Cardiac septum (tissue), 1 donor: ENCODE measurements around the gene CADM1. TPM values are rescaled to one million over a fixed set of nuclear protein-coding genes. Genes with fewer than 3 reads are reported as not detected.

Experiments
- DNase-seq: peaks from one replicate; pipeline ENCODE4 v3.0.0-alpha.2; 2020; ENCODE audit warnings: low spot score
- intact Hi-C: fragments of 100-400 bp; cut with DNase I; formaldehyde crosslinking; loops from one replicate; pipeline ENCODE4 v1.14.0; 2022
- total RNA-seq: library from RNA; stranded (reverse); fragmentation: NEBNext Ultra II Directional; extraction: Animal tissue kit (Norgen Biotek cat#: 25700); gene quantifications from one replicate; pipeline ENCODE4 v1.2.1, GENCODE V29; 2021
- donor health status: DM: no; HTN: no; CAD: no.

The CADM1 gene
- total RNA-seq, 1 donor from 2014 or later = 36.0 TPM

DNA sequence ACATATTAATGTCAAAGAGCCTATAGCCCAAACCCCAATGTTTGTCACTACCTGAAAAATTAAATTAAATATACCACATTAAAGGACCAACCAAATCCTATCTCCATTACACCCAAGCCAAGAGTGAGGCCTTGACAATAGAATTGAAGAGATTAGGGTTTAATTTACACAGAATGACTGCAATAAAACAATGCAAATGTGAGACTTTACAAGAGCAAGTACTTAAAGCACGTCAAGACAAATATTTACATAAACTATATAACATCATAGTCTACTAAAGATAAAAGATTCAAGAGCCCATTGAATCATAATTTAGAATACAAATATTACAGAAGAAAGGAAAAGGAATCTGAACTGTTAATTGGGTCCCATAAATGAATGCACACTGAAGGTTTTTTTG, 85.6 kb downstream of the CADM1 start:
- DNase-seq = no peak
- intact Hi-C loops = no loop called here

DNA sequence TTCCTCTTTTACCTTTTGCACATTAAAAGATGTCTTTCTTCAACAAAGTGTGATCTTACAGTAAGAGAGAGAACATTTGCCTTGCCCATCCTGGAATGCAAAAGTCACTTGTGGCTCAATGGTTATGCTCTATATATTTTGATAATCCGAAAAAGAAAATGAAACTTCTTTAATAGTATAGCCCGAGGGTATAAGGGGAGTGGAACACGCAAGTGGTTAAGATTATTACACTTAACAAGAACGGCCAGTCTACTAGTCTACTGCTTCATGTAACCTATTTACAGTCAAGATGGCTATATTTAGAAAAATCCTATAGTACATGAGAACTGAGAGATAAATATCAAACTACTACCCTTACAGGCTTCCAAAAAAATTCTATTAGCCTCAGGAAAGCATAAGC, 86.1 kb downstream of the CADM1 start:
- intact Hi-C loops = no loop called here
- DNase-seq = no peak

DNA sequence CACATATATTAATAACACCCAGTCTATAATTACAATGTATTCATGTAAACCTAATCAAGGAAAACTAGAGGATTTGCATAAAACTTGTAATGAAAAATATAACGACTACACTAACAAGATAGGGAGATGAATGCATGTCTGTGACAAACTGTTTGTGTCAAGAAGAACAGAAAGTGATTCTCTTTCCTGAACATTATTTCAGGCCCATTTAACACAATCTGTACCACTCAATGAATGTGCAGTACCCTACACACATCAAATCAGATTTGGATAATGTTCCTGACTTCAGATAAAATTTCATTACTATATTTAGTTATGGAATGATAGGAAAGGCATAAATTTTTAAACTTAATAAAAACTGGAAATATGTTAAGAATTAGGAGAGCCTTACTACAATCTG, 93.1 kb downstream of the CADM1 start:
- DNase-seq = no peak
- intact Hi-C loops = no loop called here

DNA sequence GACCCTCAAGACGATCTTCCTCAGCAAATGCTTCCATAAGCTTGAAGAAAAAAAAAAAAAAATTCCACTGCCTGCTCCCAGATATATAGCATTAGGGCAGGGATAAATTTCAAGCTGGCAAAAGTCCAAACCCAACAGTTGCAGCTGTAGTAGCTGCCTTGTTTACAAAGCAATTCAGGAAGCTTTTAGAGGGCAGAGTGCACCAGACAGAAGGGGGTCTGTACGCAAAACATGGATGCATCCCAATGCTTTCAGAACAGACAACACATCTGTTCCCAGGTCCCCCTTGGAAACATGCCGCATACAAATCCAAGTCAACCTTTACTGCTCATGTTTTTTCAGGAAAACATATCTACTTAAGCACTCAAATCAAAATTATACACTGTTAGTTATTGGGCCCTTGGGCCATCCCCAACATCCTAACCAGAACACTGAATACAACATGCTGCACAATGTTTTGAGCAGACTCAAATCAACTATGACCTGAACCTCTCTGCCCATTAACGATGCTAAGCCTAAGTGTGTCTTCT, 94.5 kb downstream of the CADM1 start:
- intact Hi-C loops = no loop called here
- no peak for DNase-seq

DNA sequence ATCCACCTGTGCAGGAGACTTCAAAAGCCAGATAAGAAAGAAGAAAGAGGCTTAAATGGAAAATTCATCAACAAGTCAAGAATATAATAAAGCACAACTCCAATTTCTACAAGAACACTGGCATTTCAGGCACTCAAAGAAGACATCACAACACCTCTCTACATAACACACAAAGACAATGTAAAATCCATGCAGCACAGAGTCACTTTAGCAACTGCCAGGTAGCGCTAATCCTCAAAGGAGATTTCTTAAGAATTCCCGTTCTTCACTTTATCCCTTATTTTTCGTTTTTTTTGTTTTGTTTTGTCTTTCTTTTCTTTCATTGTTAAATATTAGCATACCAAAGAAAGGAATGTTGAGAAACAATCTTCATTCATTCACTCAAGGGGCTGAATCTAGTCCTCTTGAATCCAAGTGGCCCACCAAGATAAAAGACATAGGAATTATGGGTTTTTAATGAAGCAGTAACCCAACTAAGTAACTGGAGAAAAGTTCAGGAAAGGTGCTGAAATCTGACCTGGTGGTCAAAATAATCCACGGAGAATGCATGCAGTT, 95.0 kb downstream of the CADM1 start:
- DNase-seq = no peak
- intact Hi-C loops = no loop called here

DNA sequence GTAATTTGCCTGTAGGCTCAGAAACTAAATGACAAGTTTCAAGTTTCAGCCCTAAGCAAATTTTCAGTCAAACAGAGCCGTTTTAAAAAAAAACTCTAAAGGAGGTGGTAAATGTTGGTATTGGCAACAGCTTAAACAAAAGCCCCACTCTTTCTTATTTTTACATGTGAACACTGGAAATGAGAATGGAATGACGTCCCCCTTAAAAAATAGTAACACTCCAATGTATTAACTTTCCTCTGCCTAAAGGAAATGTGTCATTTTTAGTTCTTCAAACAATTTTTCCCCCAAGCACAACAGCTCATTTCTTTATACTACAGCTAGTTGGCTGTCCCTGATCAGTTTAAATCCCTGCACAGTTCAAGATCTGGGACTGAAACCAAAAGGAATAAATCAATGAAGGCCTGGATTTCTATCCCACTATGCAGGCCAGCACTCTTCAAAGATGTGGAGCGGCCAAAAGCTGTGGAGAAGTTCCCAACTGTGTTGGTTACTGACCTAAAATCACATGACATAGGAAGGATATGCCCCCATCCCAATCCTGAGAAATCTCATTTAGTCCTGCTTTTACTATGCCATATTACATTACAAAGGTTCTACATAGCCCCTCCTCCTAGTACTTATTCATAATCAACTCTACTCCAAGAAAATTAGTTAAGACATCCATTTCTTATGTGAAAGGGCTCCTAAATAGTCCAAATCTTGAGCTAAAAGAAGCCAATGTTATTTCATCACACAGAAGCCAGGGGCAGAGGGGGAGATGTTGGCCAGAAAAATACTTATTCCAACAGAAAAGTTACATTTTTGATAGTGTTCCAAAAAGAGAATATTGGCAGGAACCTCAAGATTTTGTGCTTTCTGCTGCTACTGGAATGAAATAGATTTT, 95.9 kb downstream of the CADM1 start:
- DNase-seq = no peak

DNA sequence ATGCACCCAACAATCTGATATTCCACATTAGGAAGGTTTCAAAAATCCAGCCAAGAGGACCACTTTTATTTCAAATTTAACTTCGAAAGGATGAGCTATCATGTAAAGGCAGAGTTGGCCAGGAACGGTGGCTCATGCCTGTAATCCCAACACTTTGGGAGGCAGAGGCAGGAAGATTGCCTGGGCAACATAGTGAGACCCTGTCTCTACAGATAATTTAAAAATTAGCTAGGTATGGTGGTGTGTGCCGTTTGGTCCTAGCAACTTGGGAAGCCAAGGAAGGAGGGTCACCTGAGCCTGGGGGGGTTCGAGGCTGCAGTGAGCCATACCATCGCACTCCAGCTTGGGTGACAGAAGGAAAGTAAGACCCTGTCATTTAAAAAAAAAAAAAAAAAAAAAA, 96.7 kb downstream of the CADM1 start:
- intact Hi-C loops = no loop called here

More for the DNA sequence above, 95.9 kb downstream of the CADM1 start:
- intact Hi-C loops = no loop called here

DNA sequence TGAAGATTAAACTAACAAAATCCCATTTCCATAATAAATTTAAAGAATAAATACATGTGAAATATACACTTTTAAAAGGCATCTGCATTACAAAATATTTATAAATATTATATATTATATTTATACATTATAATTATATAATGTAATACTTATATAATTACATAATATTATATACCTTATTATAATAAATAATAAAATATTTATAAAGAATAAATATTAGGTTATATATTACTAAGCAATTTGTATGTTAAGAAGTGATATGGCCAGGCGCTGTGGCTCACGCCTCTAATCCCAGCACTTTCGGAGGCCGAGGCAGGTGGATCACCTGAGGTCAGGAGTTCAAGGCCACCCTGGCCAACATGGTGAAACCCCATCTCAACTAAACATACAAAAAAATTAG, 97.8 kb downstream of the CADM1 start:
- intact Hi-C loops = no loop called here
- DNase-seq = no peak

More for the DNA sequence above, 96.7 kb downstream of the CADM1 start:
- no peak for DNase-seq

DNA sequence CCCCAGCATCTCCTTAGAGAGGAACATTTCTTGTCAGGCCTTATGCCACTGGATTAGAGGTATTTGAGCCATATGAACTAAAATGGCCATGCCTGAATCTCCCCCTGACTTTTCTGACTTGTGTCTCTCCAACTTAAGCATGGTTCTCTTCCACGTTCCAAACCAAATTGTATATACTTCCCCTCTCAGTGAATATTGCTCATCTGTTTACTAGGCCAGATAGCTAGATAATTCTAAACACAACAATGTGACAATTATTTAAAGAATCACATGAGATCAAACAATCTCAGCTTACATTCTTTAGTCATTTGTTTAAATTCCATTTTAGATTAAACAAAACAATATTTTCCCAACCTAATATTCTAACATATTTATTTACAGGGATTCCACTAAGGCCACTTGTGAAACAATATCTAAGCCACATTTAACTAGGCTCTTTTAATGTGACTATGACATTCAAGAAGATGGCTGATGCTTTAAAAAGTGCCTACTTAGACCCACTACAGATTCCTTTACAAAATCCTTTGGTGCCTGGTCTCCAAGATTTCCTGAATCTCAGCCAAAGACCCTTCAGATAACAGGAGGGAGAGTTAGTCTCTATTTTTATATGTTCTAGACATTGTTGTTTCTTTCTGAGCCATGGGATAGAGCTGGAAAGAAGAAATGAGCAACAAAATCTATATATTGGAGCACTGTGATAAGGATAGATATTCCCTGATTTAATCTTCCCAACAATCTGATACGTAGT, 105.7 kb downstream of the CADM1 start:
- DNase-seq = no peak
- intact Hi-C loops = no loop called here

DNA sequence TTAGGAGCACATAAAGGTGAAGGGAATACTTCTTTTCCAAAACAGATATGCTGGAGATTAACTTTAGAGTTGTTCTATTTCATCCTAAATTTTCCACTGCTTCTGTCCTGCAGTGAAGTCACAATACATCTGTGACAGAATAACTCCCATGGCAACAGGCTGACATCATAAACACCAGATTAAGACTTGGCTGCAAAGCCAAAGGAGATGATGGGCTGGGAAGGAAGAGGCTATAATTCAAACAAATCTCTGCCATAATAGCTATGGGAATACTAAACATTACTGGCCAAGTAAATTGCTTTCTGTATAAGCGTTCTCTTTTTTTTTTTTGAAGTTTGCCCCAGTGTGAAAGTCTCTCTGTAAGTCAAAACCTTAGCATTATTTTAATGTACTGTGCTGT, 107.7 kb downstream of the CADM1 start:
- intact Hi-C loops = no loop called here
- no peak for DNase-seq

DNA sequence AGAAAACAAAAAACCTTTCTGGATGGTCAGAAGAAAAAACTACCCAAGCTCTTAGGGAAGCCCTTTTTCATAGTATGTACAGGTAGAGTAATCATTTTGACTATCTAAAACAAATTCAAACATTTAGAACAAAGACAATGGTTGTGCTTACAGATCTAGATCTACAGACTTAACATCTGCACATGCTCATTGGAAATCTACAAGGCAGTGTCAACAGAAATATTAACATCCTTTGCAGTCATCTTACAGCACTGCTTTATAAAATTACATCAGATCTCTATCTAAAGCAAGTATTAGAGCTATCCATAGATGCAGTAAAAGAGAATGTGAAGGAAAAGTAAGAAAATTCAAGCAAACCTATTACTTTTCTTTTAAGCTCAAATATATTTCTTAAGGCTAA, 110.3 kb downstream of the CADM1 start:
- intact Hi-C loops = no loop called here
- DNase-seq = no peak

DNA sequence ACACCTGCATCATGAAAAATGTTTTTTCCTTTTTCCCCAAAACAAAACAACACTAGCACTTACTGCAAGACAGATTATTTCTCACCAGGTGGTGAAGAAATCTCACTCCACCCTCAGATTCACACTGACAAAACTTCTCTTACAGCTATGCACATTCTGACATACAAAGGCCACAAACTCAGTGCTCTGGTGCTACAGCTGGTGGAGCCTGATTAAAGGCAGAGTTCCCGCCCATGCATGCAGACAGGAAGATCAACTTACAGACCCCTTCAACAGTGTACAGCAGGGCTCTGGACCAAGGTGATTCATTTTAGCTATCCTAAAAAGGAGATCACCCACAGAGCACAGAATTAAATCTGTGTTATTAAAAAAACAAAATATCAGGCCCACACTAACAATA, 112.6 kb downstream of the CADM1 start:
- no peak for DNase-seq
- intact Hi-C loops = no loop called here

DNA sequence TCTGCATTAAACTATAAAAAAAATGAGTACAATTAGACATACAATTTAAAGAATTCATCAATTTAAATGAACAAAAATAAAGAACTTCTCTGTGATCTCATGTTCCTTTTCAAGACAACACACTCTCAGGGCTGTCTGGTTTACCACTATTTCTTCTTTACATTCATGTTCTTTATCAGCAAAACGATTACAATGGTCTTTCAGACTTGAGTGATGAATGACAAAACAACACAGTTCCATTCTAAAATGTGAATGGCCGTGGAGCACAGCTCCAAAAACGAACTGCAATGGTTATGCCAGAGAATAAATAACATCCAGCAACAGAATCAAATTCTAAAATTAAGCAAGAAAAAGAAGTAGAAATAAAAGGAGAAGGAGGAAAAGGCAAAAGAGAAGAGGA, 113.1 kb downstream of the CADM1 start:
- no peak for DNase-seq
- intact Hi-C loops = no loop called here

DNA sequence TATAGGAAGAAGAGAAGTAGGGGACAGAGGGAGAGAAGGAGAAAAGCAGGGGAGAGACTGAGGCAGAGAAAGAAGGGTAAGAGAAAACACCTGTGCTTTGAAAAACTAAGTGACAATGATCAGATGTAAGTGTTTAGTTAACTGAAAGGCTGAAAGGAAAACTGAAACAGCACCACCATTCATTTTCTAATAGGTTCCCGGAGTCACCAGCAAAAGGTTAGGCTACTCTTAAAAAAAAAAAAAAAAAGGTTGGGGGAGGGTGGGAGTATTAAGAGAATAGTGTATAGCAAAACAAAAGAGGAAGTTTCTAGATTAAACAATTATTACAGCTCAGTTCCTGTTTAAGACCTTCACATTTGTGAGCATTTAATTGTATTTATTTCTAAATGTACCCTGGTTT, 113.8 kb downstream of the CADM1 start:
- DNase-seq = no peak
- intact Hi-C loops = no loop called here

DNA sequence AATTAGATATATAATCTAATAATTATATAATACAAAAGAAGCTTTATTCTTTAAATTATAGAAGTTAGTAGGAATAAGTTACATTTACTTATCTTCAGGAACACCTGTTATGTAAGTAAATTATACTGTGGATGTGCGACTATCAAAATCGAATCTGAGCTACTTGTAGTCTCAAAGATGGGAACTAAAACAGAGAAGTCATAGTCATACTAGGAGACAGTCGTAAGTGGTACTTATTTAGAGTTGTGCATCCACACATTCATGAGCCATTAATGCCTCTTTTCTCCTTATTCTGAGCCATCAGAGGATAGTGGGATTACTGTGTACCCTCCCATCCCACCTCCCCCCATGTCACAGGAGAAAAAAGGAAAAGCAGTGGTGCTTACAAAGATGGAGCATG, 114.4 kb downstream of the CADM1 start:
- intact Hi-C loops = no loop called here
- DNase-seq = no peak

DNA sequence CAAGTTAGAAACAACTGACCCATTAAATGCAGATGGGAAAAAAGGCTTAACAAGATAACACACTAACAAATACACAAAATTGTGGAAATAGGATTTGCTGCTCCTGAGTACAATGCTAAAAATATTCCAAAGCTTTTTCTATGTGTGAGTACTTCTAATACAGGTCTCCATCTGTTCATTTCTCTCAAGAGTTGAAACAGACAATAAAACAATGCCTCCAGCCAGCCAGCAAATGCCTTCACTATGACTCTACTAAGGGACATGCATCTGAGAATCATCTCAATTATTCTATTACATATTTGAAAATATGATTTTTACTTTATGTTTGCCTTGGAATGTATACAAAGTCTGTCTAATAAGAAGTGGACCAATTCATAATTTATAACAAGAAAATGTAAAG, 119.0 kb downstream of the CADM1 start:
- intact Hi-C loops = no loop called here
- no peak for DNase-seq

DNA sequence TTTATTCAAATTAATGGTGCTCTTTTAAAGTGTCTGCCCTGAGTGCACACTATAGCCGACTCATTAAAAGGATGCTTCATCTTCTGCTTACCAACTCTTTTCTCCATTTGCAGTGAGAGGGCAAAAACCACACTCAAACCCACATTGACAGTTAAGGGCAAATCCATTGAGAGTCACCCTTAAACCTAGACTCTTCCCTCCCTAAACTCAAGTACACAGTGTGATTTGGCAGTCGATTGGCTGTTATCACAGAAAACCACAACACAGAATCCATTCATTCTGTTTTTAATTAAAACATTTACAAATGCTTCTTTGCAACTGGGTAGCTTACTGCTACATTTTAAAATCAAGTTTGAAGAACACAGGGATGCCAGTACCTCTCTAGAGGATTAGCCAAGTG, 120.0 kb downstream of the CADM1 start:
- intact Hi-C loops = no loop called here
- DNase-seq = no peak

DNA sequence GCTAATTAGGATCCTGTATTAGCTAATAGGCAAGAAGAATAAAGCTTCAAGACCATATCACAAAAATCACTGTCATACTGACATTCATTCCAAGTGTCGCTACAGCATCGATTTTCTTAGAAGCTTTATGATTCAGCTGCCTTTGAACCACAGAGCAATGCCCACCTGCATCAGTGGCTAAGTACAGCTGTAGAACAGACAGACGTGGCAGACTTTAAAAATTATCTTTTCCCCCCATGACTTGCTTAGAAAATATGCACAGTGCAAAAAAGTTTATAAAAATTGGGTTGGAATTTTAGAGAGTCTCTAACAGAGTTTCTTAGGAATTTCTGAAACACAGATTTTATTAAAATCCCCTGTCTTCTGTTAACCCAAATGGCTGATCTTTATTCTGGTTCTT, 120.8 kb downstream of the CADM1 start:
- DNase-seq = no peak
- intact Hi-C loops = no loop called here

DNA sequence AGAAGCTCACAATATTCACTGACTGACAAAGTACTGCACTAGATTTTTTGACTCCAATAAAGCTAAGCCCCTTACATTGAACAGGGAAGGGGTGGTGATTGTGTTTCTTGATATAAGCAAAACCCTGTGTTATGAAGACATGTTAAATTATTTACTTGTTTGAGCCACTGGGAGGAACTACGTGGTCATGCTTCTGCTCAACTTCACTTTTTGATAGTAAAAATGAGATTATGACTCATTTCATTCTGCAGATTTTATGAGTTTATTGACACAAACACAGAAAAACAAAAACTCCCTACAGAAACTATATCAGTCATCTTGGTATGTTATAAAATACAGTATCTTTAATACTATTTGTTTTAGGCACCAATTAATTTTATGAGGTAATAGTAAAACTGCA, 124.7 kb downstream of the CADM1 start:
- intact Hi-C loops = no loop called here
- DNase-seq = no peak

DNA sequence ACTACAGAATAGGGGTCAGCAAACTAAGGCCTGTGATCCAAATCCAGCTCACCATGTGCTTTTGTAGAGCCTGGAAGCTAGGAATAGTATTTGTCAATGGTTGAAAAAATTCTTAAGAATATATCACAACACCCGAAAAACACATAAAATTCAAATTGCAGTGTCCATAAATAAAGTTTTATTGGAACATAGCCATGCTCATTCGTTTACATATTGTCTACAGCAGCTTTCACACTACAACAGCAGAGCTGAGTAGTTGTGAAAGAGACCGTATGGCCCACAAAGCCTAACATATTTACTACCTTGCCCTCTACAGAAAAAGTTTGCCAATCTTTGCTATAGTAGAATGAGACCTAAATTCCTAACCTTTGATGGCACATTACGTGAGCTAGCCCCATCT, 125.7 kb downstream of the CADM1 start:
- no peak for DNase-seq
- intact Hi-C loops = no loop called here

DNA sequence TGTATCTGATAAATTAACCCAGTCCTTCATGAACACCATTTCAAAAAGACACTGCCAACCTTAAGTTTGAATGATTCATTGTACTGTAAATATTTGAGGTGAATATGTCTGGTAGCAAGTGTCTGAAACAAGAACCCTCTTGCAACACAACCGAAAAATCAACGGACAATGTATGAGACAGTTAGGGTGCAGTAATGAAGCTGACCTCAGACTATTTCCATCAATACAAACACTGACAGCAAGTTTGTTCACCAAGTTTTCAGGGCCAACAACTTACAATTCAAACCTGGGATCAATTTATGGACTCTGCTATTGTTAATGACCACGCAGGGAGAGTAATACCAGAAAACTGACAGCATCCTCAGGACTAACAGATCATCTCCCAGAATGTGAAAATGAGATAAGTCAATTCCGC, 126.3 kb downstream of the CADM1 start:
- DNase-seq = no peak
- intact Hi-C loops = no loop called here
